PC-9 (cell line): ENCODE measurements around the gene SIAH3. TPM values are rescaled to one million over a fixed set of nuclear protein-coding genes. Genes with fewer than 3 reads are reported as not detected.

Experiments
- BruUV-seq: library from RNA; stranded (reverse); fragments of 400-500 nt; replicated peaks from 2 replicates; lab custom pipeline; 2021; lab: Mats Ljungman, UMichigan
- CTCF ChIA-PET: fragments of 300-600 bp; sonication (Branson Sonifier 250); formaldehyde crosslinking; loops from one replicate; lab custom pipeline; 2022; ENCODE audit warnings: antibody characterized with exemption; lab: Charles Lee
- POLR2A ChIA-PET: fragments of 300-600 bp; sonication (Branson Sonifier 250); formaldehyde crosslinking; loops from one replicate; lab custom pipeline; 2022; ENCODE audit warnings: antibody characterized with exemption; ENCODE audit not compliant: unreplicated experiment; lab: Charles Lee
- DNase-seq, 2 experiments: peaks; one replicate each; pipeline versions ENCODE4 v3.0.0 to v3.0.0-alpha.2; 2015 to 2022; ENCODE audit warnings: mixed read lengths in 1 of 2
- H2AFZ ChIP-seq: fragments of 200-600 bp; sonication (generic); 2 replicates; pipeline ENCODE4 v1.8.1; 2017; ENCODE audit warnings: antibody characterized with exemption
- H3F3A ChIP-seq: fragments of 200-600 bp; sonication (generic); 2 replicates; pipeline ENCODE4 v1.8.1; 2017; ENCODE audit warnings: antibody characterized with exemption, mild to moderate bottlenecking, low read depth; ENCODE audit not compliant: insufficient read depth
- H3K27ac ChIP-seq: fragments of 200-600 bp; sonication (generic); 2 replicates; pipeline ENCODE4 v1.6.1; 2016; ENCODE audit warnings: mixed run types
- H3K27me3 ChIP-seq: fragments of 200-600 bp; sonication (generic); 2 replicates; pipeline ENCODE4 v1.6.1; 2016; ENCODE audit warnings: low read depth, mixed run types; ENCODE audit not compliant: insufficient read depth
- H3K36me3 ChIP-seq: fragments of 200-600 bp; sonication (generic); 2 replicates; pipeline ENCODE4 v1.6.1; 2016; ENCODE audit warnings: low read depth, mixed run types
- H3K4me1 ChIP-seq: fragments of 200-600 bp; sonication (generic); replicated peaks from 2 replicates; pipeline ENCODE4 v1.6.1; 2016; ENCODE audit warnings: mixed run types; ENCODE audit not compliant: insufficient read depth
- H3K4me2 ChIP-seq: fragments of 200-600 bp; sonication (generic); 2 replicates; pipeline ENCODE4 v1.6.1; 2017; ENCODE audit warnings: mixed run types
- H3K4me3 ChIP-seq: fragments of 200-600 bp; sonication (generic); 2 replicates; pipeline ENCODE4 v1.6.1; 2016; ENCODE audit warnings: mixed run types
- H3K79me2 ChIP-seq: fragments of 200-600 bp; sonication (generic); 2 replicates; pipeline ENCODE4 v1.6.1; 2017; ENCODE audit warnings: low read depth, mixed run types
- H3K9me2 ChIP-seq: fragments of 200-600 bp; sonication (generic); 2 replicates; pipeline ENCODE4 v1.8.1; 2017; ENCODE audit warnings: mild to moderate bottlenecking; ENCODE audit not compliant: insufficient read depth
- H3K9me3 ChIP-seq: fragments of 200-600 bp; sonication (generic); 2 replicates; pipeline ENCODE4 v1.8.1; 2016; ENCODE audit warnings: low read depth; ENCODE audit not compliant: insufficient read depth
- H4K20me1 ChIP-seq: fragments of 200-600 bp; sonication (generic); 2 replicates; pipeline ENCODE4 v1.8.1; 2017; ENCODE audit not compliant: insufficient read depth
- EZH2 ChIP-seq: fragments of 200-600 bp; sonication (generic); IDR thresholded peaks from 2 replicates; pipeline ENCODE4 v1.8.0; 2017; ENCODE audit warnings: antibody characterized with exemption, low read depth
- intact Hi-C: fragments of 100-400 bp; cut with micrococcal nuclease; formaldehyde crosslinking; loops from one replicate; pipeline ENCODE4 v1.10.0; 2022; ENCODE audit not compliant: unreplicated experiment
- total RNA-seq: library from RNA; stranded (reverse); gene quantifications from 2 replicates; pipeline ENCODE4 v1.2.3, GENCODE V29; 2021
- TF ChIP-seq, protein P1 (sequence below): fragments of 200-600 bp; sonication (generic); conservative IDR thresholded peaks from 2 replicates; pipeline ENCODE4 v1.6.1; 2017; ENCODE audit warnings: mixed run types, antibody characterized with exemption, mild to moderate bottlenecking, moderate library complexity

Gene SIAH3
- total RNA-seq, 1 experiment from 2014 or later = not detected

DNA sequence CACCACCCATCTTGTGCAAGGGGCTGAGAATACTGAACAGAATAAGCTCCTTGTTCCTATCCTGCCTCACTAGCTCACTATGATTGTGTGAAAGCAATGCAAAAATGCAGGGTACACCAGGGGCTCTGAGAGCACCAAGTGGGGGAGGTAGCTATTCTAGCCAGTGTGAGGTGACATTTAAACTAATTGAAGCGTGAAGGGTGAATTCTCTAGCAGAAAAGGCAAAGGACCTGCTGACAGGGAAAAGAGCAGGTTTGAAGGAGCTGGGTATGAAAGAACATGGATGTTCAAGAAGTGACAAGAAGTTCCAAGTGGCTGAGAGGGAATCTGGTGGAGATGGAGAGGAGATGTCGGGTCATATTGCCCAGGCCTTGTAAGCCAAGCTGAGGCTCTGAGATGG lies 64.2 kb downstream of the SIAH3 start:
- Histone ChIP-seq H3K36me3 (no peaks in the 10 kb centered on the region), H3K4me1 (no peaks in the 10 kb centered on the region), H3F3A (no peaks in the 10 kb centered on the region), H2AFZ (no peak overlapping the region), H3K9me3 (no peaks in the 10 kb centered on the region), H3K79me2 (no peaks in the 10 kb centered on the region), H3K9me2 (no peaks in the 10 kb centered on the region), H3K4me3 (no peak overlapping the region), H3K27ac (no peak overlapping the region), H4K20me1 (no peaks in the 10 kb centered on the region), H3K4me2 (no peak overlapping the region), H3K27me3 (peaks cover 78% of the 10 kb centered on the region)
- TF ChIP-seq, protein P1, sequence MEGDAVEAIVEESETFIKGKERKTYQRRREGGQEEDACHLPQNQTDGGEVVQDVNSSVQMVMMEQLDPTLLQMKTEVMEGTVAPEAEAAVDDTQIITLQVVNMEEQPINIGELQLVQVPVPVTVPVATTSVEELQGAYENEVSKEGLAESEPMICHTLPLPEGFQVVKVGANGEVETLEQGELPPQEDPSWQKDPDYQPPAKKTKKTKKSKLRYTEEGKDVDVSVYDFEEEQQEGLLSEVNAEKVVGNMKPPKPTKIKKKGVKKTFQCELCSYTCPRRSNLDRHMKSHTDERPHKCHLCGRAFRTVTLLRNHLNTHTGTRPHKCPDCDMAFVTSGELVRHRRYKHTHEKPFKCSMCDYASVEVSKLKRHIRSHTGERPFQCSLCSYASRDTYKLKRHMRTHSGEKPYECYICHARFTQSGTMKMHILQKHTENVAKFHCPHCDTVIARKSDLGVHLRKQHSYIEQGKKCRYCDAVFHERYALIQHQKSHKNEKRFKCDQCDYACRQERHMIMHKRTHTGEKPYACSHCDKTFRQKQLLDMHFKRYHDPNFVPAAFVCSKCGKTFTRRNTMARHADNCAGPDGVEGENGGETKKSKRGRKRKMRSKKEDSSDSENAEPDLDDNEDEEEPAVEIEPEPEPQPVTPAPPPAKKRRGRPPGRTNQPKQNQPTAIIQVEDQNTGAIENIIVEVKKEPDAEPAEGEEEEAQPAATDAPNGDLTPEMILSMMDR = no peak
- no peak for TF ChIP-seq EZH2
- CTCF ChIA-PET = no interaction called here
- POLR2A ChIA-PET = no interaction called here
- BruUV-seq = no TSS peak
- intact Hi-C loops = no loop called here
- no peak for DNase-seq

DNA sequence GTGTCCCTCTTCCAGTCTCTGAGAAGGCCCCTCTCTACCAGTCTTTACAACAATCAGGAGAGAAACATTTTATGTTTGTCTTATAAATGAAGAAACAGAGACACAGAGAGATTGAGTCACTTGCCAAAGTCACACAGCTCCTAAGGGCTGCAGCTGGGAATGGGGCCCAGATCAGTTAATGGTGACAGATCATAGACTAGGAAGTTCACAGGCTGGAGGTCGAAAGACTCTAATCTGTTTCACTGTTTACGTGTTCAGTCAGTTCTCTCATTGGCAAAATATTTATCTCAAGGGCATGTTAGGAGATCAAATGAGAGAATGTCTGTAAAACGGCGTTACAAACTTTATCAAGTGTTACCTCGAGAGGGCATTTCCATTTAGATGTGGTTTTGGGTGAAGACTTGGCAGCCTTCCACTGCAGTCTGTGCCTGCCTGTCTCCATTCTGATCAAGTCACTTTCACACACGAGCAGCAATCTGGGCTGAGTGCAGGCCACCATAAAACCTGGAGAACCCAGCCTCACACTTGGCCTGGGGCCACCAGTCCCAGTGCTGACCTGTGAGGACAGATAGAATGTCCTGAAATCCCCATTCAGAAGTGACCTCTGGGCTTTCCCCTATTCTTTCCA lies 65.1 kb downstream of the SIAH3 start:
- TF ChIP-seq, protein P1 = no peak
- TF ChIP-seq EZH2 = no peak
- H3K27ac ChIP-seq = no peak overlapping the region
- H3K4me2 ChIP-seq = no peak overlapping the region
- no peak overlapping the region for H2AFZ ChIP-seq
- no peaks in the 10 kb centered on the region for H3K79me2 ChIP-seq
- H3K4me1 ChIP-seq = no peaks in the 10 kb centered on the region
- POLR2A ChIA-PET = no interaction called here
- H3K9me2 ChIP-seq = no peaks in the 10 kb centered on the region
- CTCF ChIA-PET = no interaction called here
- H3K27me3 ChIP-seq = peaks cover 78% of the 10 kb centered on the region
- BruUV-seq = no TSS peak
- no peak for DNase-seq
- H3K4me3 ChIP-seq = no peak overlapping the region
- H3K36me3 ChIP-seq = no peaks in the 10 kb centered on the region
- no peaks in the 10 kb centered on the region for H4K20me1 ChIP-seq
- H3F3A ChIP-seq = no peaks in the 10 kb centered on the region
- intact Hi-C loops = no loop called here
- H3K9me3 ChIP-seq = no peaks in the 10 kb centered on the region

DNA sequence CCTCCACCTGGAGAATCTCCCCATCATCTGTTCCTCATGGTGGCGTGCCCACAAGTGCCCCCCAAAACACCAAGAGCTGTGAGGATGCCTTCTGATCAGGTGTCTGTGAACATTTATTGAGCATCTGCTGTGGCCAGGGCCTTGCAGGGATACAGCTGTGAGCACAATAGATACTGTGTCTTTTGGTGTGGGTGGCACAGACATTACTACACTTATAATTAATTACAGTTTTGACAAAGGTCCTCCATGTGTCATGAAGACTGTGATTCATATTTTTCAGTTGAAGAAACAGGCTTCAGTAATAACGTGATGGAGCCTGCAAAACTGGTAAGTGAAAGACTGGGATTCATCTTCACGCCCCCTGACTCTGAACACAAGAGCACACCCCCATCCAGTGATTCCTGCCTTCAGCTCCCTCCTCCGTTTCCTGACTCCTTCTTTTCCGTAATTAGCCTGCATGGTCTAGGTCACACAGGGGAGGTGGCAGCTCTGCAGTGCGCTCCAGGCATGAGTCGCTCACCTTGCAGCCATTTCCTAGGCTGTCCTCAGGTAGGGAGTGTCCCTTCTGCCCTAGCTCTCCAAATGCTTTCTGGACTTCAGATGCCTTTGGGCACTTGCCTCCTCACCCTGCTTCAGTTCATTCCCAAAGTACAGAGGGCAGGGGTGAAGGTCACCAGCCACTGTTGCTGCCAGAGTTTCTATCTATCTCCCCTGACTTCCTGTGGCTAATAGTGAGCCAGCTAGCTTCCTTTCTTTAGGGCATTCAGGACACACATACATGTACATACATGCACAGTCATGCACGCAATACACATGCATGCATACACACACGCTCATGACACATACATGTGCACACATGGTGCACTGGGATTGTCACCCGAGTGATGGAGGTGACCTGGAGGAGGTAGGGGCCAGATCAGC lies 66.5 kb downstream of the SIAH3 start:
- no peak for DNase-seq
- POLR2A ChIA-PET = no interaction called here
- no peak overlapping the region for H3K4me3 ChIP-seq
- H3K36me3 ChIP-seq = no peaks in the 10 kb centered on the region
- no peaks in the 10 kb centered on the region for H3K9me3 ChIP-seq
- CTCF ChIA-PET = no interaction called here
- no peaks in the 10 kb centered on the region for H4K20me1 ChIP-seq
- H3K27me3 ChIP-seq = peaks cover 73% of the 10 kb centered on the region
- no peaks in the 10 kb centered on the region for H3K4me1 ChIP-seq
- intact Hi-C loops = no loop called here
- no peaks in the 10 kb centered on the region for H3K9me2 ChIP-seq
- H3K79me2 ChIP-seq = no peaks in the 10 kb centered on the region
- no peak overlapping the region for H2AFZ ChIP-seq
- no TSS peak for BruUV-seq
- TF ChIP-seq, protein P1 = no peak
- no peak for TF ChIP-seq EZH2
- no peak overlapping the region for H3K4me2 ChIP-seq
- no peak overlapping the region for H3K27ac ChIP-seq
- H3F3A ChIP-seq = no peaks in the 10 kb centered on the region
